Kidney tubule cell (primary cell): Measurements from ENCODE around the gene SLC7A1.

Experiments used
- DNase-seq: peaks from one replicate; pipeline ENCODE4 v3.0.0-alpha.2; 2018; ENCODE audit warnings: low spot score

Gene SLC7A1

GRCh38 chr13:29509999-29510589, 85.4 kb downstream of the SLC7A1 start:
- peak; percentile 42 for DNase-seq

- no peak for DNase-seq
Measured at GRCh38 chr13:29508876-29509252, 86.6 kb downstream of the SLC7A1 start.

GRCh38 chr13:29508130-29508875, 87.2 kb downstream of the SLC7A1 start:
- peak; percentile 77 for DNase-seq

GRCh38 chr13:29507356-29507755, 88.1 kb downstream of the SLC7A1 start:
- peak; percentile 66 for DNase-seq

GRCh38 chr13:29505950-29506349, 89.5 kb downstream of the SLC7A1 start:
- no peak for DNase-seq

GRCh38 chr13:29505511-29505910, 90.0 kb downstream of the SLC7A1 start:
- no peak for DNase-seq

- no peak for DNase-seq
Measured at GRCh38 chr13:29504691-29505090, 90.8 kb downstream of the SLC7A1 start.

- peak; percentile 17 for DNase-seq
Measured at GRCh38 chr13:29503041-29503837, 92.2 kb downstream of the SLC7A1 start.

- DNase-seq: no peak
Measured at GRCh38 chr13:29502391-29503008, 93.0 kb downstream of the SLC7A1 start.

- no peak for DNase-seq
Measured at GRCh38 chr13:29501674-29502073, 93.8 kb downstream of the SLC7A1 start.

- peak; percentile 17 for DNase-seq
Measured at GRCh38 chr13:29500386-29500785, 95.1 kb downstream of the SLC7A1 start.

GRCh38 chr13:29499506-29500165, 95.9 kb downstream of the SLC7A1 start:
- no peak for DNase-seq

- peak; percentile 56 for DNase-seq
Measured at GRCh38 chr13:29498426-29499040, 97.0 kb downstream of the SLC7A1 start.

- no peak for DNase-seq
Measured at GRCh38 chr13:29497137-29497654, 98.3 kb downstream of the SLC7A1 start.

GRCh38 chr13:29496241-29496712, 99.2 kb downstream of the SLC7A1 start:
- peak; percentile 36 for DNase-seq

GRCh38 chr13:29494520-29494919, 101.0 kb downstream of the SLC7A1 start:
- DNase-seq: no peak

GRCh38 chr13:29493796-29494195, 101.7 kb downstream of the SLC7A1 start:
- DNase-seq: no peak

GRCh38 chr13:29491248-29491647, 104.2 kb downstream of the SLC7A1 start:
- no peak for DNase-seq

- no peak for DNase-seq
Measured at GRCh38 chr13:29490561-29490885, 105.0 kb downstream of the SLC7A1 start.

GRCh38 chr13:29489650-29490560, 105.6 kb downstream of the SLC7A1 start:
- no peak for DNase-seq
